SK-MEL-5 (cell line): ENCODE measurements around the gene FSD1L. TPM values are rescaled to one million over a fixed set of nuclear protein-coding genes. Genes with fewer than 3 reads are reported as not detected.
"Not testable (repeated sequence)": the region's sequence is repeated elsewhere in the genome, so short reads cannot be mapped to it uniquely, and the experiment has no call there.

Source experiments
- DNase-seq: peaks from one replicate; pipeline ENCODE4 v3.0.0-alpha.2; 2016; ENCODE audit warnings: low read depth, low spot score
- in situ Hi-C: cut with HindIII; loops from 2 replicates; pipeline ENCODE4 v1.10.0; 2016; ENCODE audit warnings: low sequenced_read_pairs, high pct_unique_total_duplicates, low pct_unique_long_range_greater_than_20kb
- total RNA-seq: library from RNA; depleted of rRNA; stranded (reverse); fragments of >200 nt; shearing (Covaris generic); gene quantifications from 2 replicates; pipeline ENCODE4 v1.2.3, GENCODE V29; 2014

Gene FSD1L
- total RNA-seq, 1 experiment from 2014 or later, result 2.5 TPM

GRCh38 chr9:105515811-105516413 lies 68.1 kb downstream of the FSD1L start:
- DNase-seq, result no peak
- in situ Hi-C loops, result no loop called here

GRCh38 chr9:105519710-105520369 lies 72.0 kb downstream of the FSD1L start:
- in situ Hi-C loops, DNase-seq: not testable (repeated sequence)

GRCh38 chr9:105520992-105521391 lies 73.2 kb downstream of the FSD1L start:
- in situ Hi-C loops, DNase-seq: not testable (repeated sequence)

- DNase-seq, in situ Hi-C loops: not testable (repeated sequence)
These were observed 75.0 kb downstream of the FSD1L start for GRCh38 chr9:105522618-105523385.

GRCh38 chr9:105531530-105531929 lies 83.7 kb downstream of the FSD1L start:
- in situ Hi-C loops, result no loop called here

GRCh38 chr9:105535920-105536668 lies 88.3 kb downstream of the FSD1L start:
- no peak for DNase-seq
- in situ Hi-C loops, result no loop called here

More at GRCh38 chr9:105531530-105531929, 83.7 kb downstream of the FSD1L start:
- DNase-seq, result no peak

GRCh38 chr9:105539452-105539851 lies 91.6 kb downstream of the FSD1L start:
- in situ Hi-C loops, result no loop called here
- peak; percentile 31 for DNase-seq

- in situ Hi-C loops, result no loop called here
- no peak for DNase-seq
These were observed 94.0 kb downstream of the FSD1L start for GRCh38 chr9:105541838-105542237.

GRCh38 chr9:105554042-105554441 lies 106.2 kb downstream of the FSD1L start:
- DNase-seq, result no peak
- in situ Hi-C loops, result no loop called here

- in situ Hi-C loops, result no loop called here
- DNase-seq, result peak; percentile 87
These were observed 110.2 kb downstream of the FSD1L start, which contains the start of gene FKTN for GRCh38 chr9:105557804-105558610. TSS of gene FKTN (plus strand) at chr9:105558131. CDS start at chr9:105575033, 16,902 bp downstream.

GRCh38 chr9:105572455-105572854 lies 124.6 kb downstream of the FSD1L start:
- no peak for DNase-seq
- in situ Hi-C loops, result no loop called here

- in situ Hi-C loops, DNase-seq: not testable (repeated sequence)
These were observed 132.1 kb downstream of the FSD1L start for GRCh38 chr9:105579952-105580351.

- DNase-seq, in situ Hi-C loops: not testable (repeated sequence)
These were observed 133.7 kb downstream of the FSD1L start for GRCh38 chr9:105581550-105581949.

- DNase-seq, result no peak
- in situ Hi-C loops, result no loop called here
These were observed 145.3 kb downstream of the FSD1L start for GRCh38 chr9:105593145-105593544.
